ENCODE measurements around the gene BRD2.

BRD2 gene

DNA sequence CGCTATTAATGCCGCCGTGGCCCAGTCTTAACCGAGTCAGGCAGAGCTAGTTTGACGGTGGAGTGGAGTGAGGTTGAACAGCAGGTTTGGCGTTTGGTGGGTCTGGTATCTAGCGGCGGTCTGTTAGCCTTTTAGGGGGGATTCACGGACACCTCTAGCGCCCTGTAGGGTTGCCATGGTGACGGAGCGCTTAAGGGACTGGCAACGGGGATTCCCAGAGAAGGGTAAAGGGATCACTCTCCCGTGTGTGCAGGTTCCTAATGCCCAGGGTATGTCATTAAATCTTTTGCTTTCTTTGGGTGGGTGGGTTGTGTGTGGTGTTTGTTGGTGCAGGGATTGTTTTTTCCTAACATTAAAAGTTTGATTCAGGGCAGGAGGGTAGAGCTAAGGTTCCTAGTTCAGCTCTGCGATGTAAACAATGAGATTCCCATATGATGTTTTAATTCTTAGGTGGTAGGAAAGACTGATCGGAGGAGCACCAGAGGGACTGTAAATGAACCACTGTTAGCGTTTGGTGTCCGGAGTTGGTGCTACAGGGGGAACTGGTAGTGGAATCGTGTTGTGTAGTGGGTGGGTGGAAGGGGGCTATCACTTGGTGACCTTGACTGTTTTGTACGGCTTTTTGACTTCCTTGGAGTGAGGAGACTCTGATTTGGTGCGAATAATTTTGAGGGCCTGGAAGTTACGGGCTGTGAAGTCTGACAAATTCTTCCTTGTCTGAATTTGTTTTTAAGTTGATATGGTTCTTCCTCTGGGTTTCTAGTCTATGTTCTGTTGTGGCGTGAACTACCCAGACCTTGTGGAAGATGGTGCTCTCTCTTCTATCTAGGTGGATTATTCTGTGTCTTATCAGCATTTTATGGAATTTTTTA is 5.0 kb downstream of the BRD2 start:
- DNase-seq = peak; percentile 45

GRCh38 chr6:32974016-32974333 is 5.6 kb downstream of the BRD2 start:
- DNase-seq = no peak

- DNase-seq = no peak
Observed at GRCh38 chr6:32974541-32975308, 6.3 kb downstream of the BRD2 start.

- no peak for DNase-seq
Observed at GRCh38 chr6:32975886-32976285, 7.5 kb downstream of the BRD2 start.

DNA sequence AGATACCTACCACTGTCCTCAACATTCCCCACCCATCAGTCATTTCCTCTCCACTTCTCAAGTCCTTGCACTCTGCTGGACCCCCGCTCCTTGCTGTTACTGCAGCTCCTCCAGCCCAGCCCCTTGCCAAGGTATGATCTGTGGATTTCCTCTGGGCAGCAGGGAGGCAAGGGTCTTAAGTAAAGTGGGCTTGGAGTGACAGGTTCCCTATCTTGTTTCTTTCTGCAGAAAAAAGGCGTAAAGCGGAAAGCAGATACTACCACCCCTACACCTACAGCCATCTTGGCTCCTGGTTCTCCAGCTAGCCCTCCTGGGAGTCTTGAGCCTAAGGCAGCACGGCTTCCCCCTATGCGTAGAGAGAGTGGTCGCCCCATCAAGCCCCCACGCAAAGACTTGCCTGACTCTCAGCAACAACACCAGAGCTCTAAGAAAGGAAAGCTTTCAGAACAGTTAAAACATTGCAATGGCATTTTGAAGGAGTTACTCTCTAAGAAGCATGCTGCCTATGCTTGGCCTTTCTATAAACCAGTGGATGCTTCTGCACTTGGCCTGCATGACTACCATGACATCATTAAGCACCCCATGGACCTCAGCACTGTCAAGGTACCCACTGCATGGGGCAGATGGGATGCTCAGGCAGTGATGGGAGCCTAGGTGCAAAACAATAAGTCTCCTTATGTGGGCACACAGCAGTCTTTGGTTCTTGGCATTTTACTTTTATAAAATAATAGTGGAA is 8.1 kb downstream of the BRD2 start:
- no peak for DNase-seq

GRCh38 chr6:32977272-32977952 is 9.0 kb downstream of the BRD2 start:
- no peak for DNase-seq

DNA sequence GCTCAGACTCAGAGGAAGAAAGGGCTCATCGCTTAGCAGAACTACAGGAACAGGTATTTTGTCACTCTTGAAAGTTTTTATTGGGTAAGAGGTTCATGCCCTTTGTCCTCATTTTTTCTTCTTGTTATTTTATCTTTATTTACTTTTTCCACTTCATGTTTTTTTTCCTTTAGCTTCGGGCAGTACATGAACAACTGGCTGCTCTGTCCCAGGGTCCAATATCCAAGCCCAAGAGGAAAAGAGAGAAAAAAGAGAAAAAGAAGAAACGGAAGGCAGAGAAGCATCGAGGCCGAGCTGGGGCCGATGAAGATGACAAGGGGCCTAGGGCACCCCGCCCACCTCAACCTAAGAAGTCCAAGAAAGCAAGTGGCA is 9.5 kb downstream of the BRD2 start:
- no peak for DNase-seq

- no peak for DNase-seq
Observed at GRCh38 chr6:32979720-32980487, 11.5 kb downstream of the BRD2 start.

DNA sequence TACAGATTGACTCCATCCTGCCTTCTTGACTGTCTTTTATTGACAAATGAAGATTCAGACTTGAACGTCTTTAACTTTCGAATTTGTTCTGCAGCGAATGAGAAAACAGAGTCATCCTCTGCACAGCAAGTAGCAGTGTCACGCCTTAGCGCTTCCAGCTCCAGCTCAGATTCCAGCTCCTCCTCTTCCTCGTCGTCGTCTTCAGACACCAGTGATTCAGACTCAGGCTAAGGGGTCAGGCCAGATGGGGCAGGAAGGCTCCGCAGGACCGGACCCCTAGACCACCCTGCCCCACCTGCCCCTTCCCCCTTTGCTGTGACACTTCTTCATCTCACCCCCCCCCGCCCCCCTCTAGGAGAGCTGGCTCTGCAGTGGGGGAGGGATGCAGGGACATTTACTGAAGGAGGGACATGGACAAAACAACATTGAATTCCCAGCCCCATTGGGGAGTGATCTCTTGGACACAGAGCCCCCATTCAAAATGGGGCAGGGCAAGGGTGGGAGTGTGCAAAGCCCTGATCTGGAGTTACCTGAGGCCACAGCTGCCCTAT is 12.2 kb downstream of the BRD2 start:
- DNase-seq = no peak

DNA sequence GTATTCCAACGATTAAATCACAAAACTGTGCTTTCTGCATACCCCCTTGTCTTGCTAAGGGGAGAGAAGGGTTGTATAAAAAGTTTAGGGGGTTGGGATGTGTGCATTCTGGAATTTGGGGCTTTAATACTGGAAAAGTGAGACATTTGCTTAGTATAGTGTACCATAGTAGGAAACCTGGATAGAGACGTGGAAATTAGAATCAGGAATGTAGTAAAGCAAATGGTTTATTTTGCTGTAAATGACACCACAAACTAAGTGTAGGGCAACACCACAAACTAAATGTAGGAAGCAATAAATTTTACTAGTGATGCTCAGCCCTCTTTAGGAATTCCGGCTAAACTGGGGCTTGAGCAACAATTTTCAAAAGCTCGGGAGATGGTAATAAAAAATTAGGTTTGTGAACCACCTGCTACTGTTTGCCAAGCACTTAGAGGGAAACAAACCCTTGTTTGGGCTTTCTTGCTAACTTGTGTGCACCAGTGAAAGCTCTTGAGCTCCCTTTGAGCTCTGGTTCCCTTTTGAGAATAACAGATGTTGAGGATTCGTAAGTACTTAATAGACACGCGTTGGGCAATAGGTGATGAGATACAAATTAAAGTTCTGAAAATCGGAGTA is 13.8 kb downstream of the BRD2 start:
- no peak for DNase-seq

GRCh38 chr6:32982702-32983492 is 14.5 kb downstream of the BRD2 start:
- DNase-seq = no peak

DNA sequence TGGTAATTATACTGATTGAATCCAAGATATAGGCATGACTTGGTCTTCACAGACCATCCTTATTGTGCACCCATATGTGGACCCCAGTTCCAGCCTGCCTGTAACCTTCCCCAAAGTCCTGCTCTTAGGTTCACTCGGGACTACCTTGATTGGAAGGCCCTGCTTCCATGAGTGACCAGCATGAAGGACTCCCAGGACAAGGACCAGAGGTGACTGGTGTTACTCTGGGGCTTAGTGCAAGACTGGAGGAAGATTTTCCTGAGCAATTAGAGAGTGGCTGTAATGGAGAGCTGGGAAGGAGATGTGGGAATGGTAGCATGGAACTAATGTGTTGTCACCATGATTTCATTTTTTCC is 15.1 kb downstream of the BRD2 start:
- no peak for DNase-seq

DNA sequence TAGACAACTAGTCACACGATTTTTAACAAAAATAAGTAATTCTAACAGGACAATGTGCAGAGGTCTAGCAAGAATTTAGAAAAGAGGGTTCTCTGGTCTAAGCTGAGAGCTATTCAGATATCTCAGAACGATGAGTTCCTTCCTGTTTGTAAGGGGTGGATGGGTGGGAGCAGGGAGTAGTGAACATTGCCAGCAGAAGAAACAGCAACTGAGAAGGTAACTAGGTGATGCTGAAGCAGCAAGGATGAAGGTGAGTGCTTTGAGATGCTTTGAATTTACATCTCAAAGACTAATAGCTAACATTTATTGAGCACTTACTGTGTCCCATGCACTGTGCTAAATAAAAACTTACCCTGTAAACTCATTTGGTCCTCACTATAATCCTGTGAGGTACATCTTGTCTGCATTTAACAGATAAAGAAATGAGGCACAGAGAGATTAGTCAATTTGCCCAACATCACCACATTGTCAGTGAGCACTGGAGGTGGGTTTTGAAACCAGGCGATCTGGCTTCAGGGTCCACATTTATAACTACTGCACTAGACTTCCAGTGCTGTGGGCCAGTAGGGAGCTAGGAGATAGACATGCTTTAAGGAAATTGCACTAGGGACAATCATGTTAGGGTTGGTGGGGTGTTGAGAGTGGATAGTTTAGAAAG is 15.7 kb downstream of the BRD2 start:
- no peak for DNase-seq

DNA sequence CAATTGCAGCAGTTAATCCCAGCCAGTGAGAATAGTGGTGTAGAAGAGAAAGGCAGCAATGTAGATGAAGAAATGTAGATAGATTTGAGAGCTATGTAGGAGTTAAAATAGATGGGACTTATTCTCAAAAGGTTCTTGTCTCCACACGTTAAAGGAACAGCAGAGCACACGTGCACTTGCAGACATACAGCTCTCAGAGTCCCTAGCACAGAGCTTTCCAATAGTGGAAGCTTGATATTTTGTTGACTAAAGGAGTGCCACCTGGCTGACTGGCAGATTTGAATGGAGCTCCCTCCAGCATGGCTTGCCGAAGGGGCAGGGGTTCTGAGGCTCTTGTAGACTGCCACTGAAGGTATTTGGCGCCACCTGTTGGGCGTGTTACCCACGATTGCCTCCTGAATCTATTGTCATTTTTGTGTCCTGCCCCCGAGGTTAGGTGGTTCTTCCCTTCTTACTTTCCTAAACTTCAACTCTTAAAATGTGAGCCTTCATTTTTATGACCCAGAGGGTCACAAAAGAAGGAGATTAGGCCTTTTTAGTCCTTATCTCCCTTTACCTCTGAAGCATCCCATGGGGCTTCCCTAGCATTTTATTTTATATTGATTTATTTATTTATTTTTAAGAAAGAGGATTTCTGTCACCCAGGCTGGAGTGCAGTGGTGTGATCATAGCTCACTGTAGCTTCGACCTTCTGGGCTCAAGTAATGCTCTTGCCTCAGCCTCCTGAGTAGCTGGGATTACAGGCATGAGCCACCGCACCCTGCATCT is 16.4 kb downstream of the BRD2 start:
- peak; percentile 92 for DNase-seq

DNA sequence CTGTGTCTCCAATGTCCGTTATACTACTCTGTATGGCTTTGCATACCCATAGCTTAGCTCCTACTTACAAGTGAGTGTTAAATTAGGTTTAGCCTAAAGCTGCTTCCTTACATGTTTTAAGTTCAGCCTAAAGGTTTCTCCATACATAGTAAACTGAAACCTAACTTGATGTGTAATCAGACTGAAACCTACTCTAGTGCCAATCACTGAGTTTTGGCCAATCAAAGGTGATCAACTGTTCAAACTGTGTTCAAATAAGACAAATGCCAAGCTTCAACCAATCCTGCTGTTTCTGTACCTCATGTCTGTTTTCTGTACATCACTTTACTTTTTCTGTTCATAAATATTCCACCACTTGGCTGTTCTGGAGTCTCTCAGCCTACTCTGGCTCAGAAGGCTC is 21.0 kb downstream of the BRD2 start:
- no peak for DNase-seq

GRCh38 chr6:32991972-32992371 is 23.6 kb downstream of the BRD2 start:
- no peak for DNase-seq

- no peak for DNase-seq
Observed at GRCh38 chr6:32993363-32993973, 25.1 kb downstream of the BRD2 start.

DNA sequence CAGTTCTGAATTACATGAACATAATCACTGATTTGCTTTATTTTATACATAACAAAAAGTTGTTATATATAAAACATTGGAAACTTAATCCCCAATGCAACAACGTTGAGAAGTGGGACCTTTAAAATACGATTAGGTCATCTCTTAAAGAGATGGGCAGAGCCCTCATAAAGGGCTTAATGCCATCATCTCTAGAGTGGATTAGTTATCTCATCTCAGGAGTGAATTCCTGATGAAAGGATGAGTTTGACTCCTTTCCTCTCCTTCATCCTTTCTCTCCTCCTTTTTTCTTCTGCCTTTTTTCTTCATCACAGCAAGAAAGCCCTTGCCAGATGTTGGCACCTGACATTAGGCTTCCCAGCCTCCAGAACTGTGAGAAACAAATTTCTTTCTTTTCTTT is 27.1 kb downstream of the BRD2 start:
- DNase-seq = no peak

DNA sequence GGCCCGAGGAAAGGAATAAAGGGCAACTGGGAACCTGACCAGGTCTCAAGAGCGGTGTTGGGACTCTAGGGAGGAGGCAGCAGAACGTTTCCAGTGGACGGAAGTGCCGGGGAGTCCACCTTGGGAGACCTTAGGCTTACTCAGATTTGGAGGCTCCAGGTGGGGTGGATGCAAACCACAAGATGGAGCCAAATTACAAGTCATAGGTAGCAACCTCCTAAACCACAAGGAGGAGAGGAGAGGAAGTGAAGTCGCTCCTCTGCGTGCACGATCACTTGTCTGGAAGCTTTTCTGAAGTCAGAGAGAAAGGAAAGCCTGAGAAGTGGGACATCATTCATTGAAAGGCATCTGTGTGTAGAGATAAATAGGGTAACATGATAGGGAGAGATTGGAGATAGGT is 31.7 kb downstream of the BRD2 start:
- no peak for DNase-seq

Measured in stimulated activated CD4-positive, alpha-beta T cell treated with anti-CD3 and anti-CD28 coated beads, Interleukin-12 subunit alpha, Interleukin-12 subunit beta, amount 100 ng/mL, for 4 hours (primary cell).